HT-29 (cell line): Measurements from ENCODE around the gene ALG10B. TPM values are rescaled to one million over a fixed set of nuclear protein-coding genes. Genes with fewer than 3 reads are reported as not detected.
"Not testable (repeated sequence)": the region's sequence is repeated elsewhere in the genome, so short reads cannot be mapped to it uniquely, and the experiment has no call there.

Experiments
- DNase-seq: peaks from one replicate; pipeline ENCODE4 v3.0.0-alpha.2; 2015; ENCODE audit warnings: low spot score
- total RNA-seq: library from RNA; depleted of rRNA; stranded (reverse); fragments of >200 nt; shearing (Covaris generic); gene quantifications from 2 replicates; pipeline ENCODE4 v1.2.3, GENCODE V29; 2014; rRNA removed

Gene ALG10B
- 3.0 and 6.3 TPM in 2 replicates for total RNA-seq

DNA sequence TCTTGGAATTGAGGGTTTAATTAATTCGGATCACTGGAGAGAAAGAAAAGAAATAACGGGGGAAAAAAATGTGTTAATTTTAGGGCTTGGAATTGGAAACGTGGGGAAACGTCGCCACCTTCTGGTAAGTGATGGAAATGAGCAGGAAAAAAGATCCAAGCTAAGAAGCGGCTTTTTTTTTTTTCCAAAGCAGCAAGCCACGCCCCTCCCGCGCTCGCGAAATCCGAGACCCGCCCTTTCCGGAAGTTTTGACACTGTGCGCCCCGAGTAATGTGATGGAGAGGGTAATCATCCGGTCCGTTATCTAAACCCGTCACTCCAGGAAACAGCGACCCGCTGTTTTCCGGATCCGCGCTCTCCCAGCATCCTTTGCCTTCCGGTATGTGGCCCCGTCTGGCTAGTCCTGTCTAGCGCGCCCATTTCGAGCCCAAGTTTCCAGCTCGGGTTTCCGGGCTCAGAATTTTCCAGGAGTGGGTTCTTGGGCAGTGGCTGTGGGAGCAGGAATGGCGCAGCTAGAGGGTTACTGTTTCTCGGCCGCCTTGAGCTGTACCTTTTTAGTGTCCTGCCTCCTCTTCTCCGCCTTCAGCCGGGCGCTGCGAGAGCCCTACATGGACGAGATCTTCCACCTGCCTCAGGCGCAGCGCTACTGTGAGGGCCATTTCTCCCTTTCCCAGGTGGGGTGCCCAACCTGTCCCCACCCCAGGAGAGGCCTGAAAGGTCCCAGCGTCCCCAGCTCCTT lies at the start of gene ALG10B:
Gene ALG10B (plus strand): TSS at position 384 of the 739 bp plus-strand sequence. CDS start 120 bp downstream, at position 504.
- DNase-seq, result peak; percentile 95

- no peak for DNase-seq
These were observed 48.0 kb upstream of the ALG10B start for GRCh38 chr12:38268612-38269011.

- no peak for DNase-seq
These were observed 46.7 kb upstream of the ALG10B start for GRCh38 chr12:38269897-38270296.

DNA sequence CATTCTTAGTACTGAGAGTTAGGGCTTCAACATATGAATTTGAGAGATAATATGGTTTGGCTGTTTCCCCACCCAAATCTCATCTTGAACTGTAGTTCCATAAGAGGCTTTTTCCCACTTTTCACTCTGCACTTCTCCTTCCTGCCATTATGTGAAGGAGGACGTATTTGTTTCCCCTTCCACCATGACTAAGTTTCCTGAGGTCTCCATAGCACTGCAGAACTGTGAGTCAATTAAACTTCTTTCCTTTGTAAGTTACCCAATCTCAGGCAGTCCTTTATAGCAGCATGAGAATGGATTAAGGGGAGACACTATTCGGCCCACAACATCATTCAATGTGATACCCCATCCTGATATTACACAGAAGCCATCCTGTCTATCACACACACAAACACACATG lies 36.8 kb upstream of the ALG10B start:
- DNase-seq, result no peak

DNA sequence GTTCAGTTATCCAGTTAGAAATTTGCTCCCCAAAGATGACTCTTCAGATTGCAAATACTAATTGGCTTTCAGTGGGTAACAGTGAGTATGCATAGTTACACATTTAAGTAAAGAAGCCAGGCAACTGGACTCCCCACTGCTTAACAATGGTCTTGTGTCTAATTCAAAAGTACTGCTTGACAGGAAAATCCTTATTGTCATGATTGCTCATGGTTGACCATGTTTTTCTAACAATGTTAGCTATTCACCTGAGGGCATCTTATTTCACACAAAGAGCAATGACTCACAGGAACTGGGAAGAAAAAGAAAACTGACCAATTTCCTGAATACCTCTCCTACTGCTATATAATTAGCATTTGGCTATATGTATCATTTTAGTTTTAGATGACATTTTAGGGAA lies 33.7 kb upstream of the ALG10B start:
- no peak for DNase-seq

GRCh38 chr12:38289396-38289795 lies 27.2 kb upstream of the ALG10B start:
- no peak for DNase-seq

- no peak for DNase-seq
These were observed 25.4 kb upstream of the ALG10B start for GRCh38 chr12:38291160-38291559.

GRCh38 chr12:38302972-38303371 lies 13.6 kb upstream of the ALG10B start:
- not testable (repeated sequence) for DNase-seq

- DNase-seq, result not testable (repeated sequence)
These were observed 5.4 kb downstream of the ALG10B start for GRCh38 chr12:38321966-38322365.

DNA sequence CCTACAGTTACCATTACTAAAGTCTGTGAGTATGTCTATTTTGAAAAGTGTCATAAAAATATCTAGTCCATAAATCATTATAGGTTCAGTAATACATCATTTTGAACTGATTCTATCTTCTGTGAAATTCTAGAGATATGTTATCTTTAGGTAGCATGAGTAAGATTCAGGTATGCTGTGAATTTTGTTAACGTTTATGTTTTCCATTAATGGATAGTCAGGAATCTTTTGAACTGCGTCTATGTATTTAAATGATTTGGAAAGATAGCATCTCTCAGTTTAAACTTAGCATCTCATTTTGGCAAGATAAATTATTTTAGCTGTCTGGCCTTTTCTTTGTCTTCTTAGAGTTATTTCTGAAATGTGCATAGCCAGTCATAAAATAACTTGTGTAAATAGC lies 8.3 kb downstream of the ALG10B start:
- no peak for DNase-seq

- no peak for DNase-seq
These were observed 10.8 kb downstream of the ALG10B start for GRCh38 chr12:38327356-38327755.

GRCh38 chr12:38328306-38328895 lies 11.8 kb downstream of the ALG10B start:
- DNase-seq, result peak; percentile 70

DNA sequence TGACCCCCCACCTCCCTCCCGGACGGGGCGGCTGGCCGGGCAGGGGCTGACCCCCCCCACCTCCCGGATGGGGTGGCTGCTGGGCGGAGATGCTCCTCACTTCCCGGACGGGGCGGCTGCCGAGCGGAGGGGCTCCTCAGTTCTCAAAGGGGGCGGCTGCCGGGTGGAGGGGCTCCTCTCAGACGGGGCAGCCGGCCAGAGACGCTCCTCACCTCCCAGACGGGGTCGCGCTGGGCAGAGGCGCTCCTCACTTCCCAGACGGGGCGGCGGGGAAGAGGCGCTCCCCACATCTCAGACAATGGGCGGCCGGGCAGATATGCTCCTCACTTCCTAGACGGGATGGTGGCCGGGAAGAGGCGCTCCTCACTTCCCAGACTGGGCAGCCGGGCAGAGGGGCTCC lies 13.8 kb downstream of the ALG10B start:
- not testable (repeated sequence) for DNase-seq

GRCh38 chr12:38332814-38333213 lies 16.2 kb downstream of the ALG10B start:
- no peak for DNase-seq

DNA sequence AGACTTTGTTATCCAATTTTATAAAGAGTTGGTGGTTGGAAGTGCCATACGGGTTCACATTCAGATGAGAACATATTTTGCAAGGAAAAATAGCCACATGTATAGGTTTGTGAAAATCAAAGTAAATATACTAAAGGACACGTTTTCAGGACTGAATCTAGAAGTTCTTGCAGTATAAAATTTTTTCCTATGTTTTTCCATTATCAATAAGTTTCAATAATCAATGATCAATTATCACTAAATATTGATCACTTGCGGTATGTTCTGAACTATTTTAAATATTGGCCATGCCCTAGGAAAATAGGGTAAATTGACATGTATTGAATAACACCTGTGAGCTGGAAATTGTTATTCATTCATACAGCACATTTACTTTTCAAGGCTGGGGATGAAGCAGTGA lies 25.9 kb downstream of the ALG10B start:
- DNase-seq, result no peak

DNA sequence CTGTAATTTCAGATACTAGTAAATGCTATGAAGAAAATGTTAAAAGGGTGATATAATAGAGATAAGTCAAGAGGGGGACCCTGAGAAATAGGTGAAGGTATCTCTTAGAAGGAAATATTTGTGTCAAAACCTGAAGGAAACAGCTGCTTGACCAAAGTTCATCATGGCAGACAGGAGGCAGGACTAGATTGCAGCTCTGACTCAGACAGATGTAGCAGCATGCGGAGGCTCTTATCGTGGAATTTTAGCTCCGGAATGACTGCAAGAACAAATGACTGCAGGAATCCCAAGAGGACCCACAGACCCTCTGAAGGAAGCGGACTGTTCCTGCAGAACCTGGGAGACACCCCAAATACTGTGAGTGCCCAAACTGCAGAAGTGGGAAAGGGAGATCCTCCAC lies 26.7 kb downstream of the ALG10B start:
- DNase-seq, result not testable (repeated sequence)

GRCh38 chr12:38343916-38344315 lies 27.3 kb downstream of the ALG10B start:
- not testable (repeated sequence) for DNase-seq

- no peak for DNase-seq
These were observed 34.0 kb downstream of the ALG10B start for GRCh38 chr12:38350342-38351174.

DNA sequence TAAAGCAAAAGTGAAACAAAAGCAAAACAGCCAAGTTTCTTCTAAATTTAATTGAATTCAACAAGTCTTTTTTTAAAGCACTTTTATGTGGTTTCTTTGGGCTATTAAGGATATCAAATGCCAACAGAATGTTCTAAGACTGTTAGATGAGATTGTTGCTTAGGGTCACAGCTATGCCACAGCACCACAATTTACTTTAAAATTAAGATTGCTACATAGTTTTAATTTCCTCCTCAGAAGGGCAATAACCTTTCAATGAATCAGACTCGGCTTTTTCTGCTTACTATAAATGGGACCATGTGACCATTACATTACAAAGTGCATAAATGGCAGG lies 34.6 kb downstream of the ALG10B start:
- DNase-seq, result not testable (repeated sequence)

DNA sequence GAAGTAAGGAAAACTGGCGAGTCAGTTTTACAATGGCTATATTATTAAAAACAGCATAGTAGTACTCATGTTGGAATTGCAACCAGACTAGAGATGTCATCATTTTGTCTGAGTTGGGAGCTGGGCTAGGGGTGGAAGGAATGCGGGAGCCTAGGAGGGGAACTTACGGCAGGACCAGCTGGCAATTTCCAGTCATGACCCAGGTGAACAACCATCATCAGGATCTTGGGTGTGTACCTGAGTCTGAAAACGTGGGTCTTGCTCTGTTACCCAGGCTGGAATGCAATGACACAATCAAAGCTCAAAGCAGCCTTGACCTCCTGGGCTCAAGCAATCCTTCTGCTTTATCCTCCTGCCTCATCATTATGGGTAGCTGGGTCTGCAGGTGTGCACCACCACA lies 50.9 kb downstream of the ALG10B start:
- DNase-seq, result no peak

DNA sequence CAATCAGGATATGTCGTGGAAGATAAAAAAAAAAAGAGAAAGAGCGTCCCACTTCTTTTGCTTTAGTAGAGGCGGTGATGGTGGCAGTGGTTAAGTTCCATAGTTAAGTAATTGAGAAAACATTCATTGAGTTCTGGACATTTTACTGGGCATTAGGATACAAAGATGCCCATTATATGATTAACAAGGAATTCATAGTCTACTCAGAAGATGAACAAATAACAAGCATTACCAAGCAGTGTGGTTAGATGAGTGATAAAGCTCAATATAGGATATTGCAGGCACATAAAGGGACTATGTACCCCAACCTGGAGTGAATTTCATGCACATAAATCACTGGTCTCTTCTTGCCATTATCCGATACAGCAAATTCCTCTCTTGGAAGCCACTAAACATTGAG lies 53.7 kb downstream of the ALG10B start:
- DNase-seq, result no peak

GRCh38 chr12:38373784-38374183 lies 57.2 kb downstream of the ALG10B start:
- DNase-seq, result no peak

DNA sequence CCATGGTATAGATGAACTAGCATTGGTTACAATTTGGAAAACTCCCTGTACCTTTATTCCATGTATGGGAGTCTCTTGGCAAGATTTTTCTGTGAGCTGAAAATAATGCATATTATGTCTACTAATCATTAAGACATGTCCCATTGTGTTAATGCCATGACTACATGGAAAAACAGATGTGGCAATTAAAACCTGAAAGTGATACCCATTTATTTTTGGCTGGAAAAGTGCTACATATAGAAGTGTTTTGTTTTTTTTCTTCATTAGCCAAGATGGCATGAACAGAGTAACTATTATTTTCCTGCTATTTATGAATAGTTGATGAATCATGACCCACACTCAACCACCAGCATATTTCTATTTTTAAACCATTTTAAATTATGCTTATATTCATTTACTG lies 58.2 kb downstream of the ALG10B start:
- no peak for DNase-seq
